K562 (cell line): ENCODE measurements around the gene ARRDC5. TPM values are rescaled to one million over a fixed set of nuclear protein-coding genes. Genes with fewer than 3 reads are reported as not detected.

Experiments used
- CREM ChIP-seq: IDR thresholded peaks from 2 replicates; pipeline ENCODE4 v1.6.1; 2014; ENCODE audit warnings: antibody characterized with exemption, low read depth
- CSDE1 ChIP-seq, 2 experiments: fragments of 450-650 bp; IDR thresholded peaks; 2 replicates each; pipeline ENCODE4 v1.6.1; 2016; ENCODE audit warnings: mild to moderate bottlenecking in 1 of 2
- CXXC5 ChIP-seq: fragments of 250-450 bp; sonication (Bioruptor Pico); IDR thresholded peaks from 2 replicates; pipeline ENCODE4 v1.8.0; 2022; ENCODE audit warnings: inconsistent platforms, mild to moderate bottlenecking, moderate library complexity
- FOSL1 ChIP-seq: fragments of 200-800 bp; sonication (Bioruptor generic); conservative IDR thresholded peaks from 2 replicates; pipeline ENCODE4 v1.6.1; 2016; ENCODE audit warnings: missing genetic modification characterization, missing compliant biosample characterization
- GABPB1 ChIP-seq: sonication (generic); formaldehyde crosslinking; IDR thresholded peaks from 2 replicates; pipeline ENCODE4 v1.8.0; 2022; ENCODE audit warnings: mild to moderate bottlenecking, missing genetic modification reagents
- KDM1A ChIP-seq, 2 experiments: fragments of 450-650 bp; IDR thresholded peaks; 2 replicates each; pipeline ENCODE4 v1.6.1; 2016; ENCODE audit warnings: mild to moderate bottlenecking in 2 of 2
- LCOR ChIP-seq: sonication (generic); formaldehyde crosslinking; IDR thresholded peaks from 2 replicates; pipeline ENCODE4 v1.8.0; 2022; ENCODE audit warnings: mild to moderate bottlenecking, missing genetic modification reagents
- POLR2A ChIP-seq: fragments of 450-650 bp; conservative IDR thresholded peaks from 2 replicates; pipeline ENCODE4 v1.6.1; 2016
- RBM14 ChIP-seq: fragments of 200-400 bp; formaldehyde crosslinking; IDR thresholded peaks from 2 replicates; pipeline ENCODE4 v1.6.1; 2018; ENCODE audit warnings: low read depth, mild to moderate bottlenecking, low read length, moderate library complexity, borderline replicate concordance; ENCODE audit not compliant: insufficient read depth
- RNF2 ChIP-seq: sonication (generic); IDR thresholded peaks from 2 replicates; pipeline ENCODE4 v1.6.1; 2016
- SAP30 ChIP-seq: fragments of 200-600 bp; sonication (generic); IDR thresholded peaks from 2 replicates; pipeline ENCODE4 v1.6.1; 2012; ENCODE audit warnings: borderline replicate concordance, low read depth, mild to moderate bottlenecking, moderate library complexity, low read length, control low read depth, inconsistent platforms; ENCODE audit not compliant: insufficient read depth, poor library complexity, severe bottlenecking
- SRF ChIP-seq, 2 experiments: fragments of 250-450, 450-650 bp in 1 of 2; sonication (Bioruptor Pico) in 1 of 2; sonication (generic) in 1 of 2; formaldehyde crosslinking; IDR thresholded peaks; 2 replicates each; pipeline versions ENCODE4 v1.5.0 to v1.5.1; 2020 to 2022; ENCODE audit warnings: mild to moderate bottlenecking in 1 of 2, missing genetic modification reagents in 1 of 2
- ZFP30 ChIP-seq: fragments of 250-450 bp; sonication (Bioruptor Pico); IDR thresholded peaks from 2 replicates; pipeline ENCODE4 v1.8.0; 2022; ENCODE audit warnings: moderate library complexity, mild to moderate bottlenecking, inconsistent platforms, borderline replicate concordance
- ZFX ChIP-seq: sonication (generic); formaldehyde crosslinking; IDR thresholded peaks from 2 replicates; pipeline ENCODE4 v1.8.0; 2022; ENCODE audit warnings: mild to moderate bottlenecking, missing genetic modification reagents, moderate library complexity
- ZNF696 ChIP-seq: fragments of 250-450 bp; sonication (Bioruptor Pico); conservative IDR thresholded peaks from 2 replicates; pipeline ENCODE4 v1.4.0; 2020; ENCODE audit warnings: mild to moderate bottlenecking, moderate library complexity
- ZNF707 ChIP-seq: fragments of 250-450 bp; sonication (Bioruptor Pico); conservative IDR thresholded peaks from 2 replicates; pipeline ENCODE4 v1.8.0; 2022; ENCODE audit warnings: inconsistent platforms, mild to moderate bottlenecking, moderate library complexity
- polyA plus RNA-seq, 8 experiments: library from polyadenylated mRNA; depleted of rRNA in 4 of 8; stranded (reverse) in 5 of 8; unstranded in 3 of 8; fragments of >200 nt; fragmentation: Nextera tagmentation in 2 of 8; fragmentation: Illumina TruSeq in 1 of 8; extraction: Ambion mirVana in 2 of 8; extraction: Trizol in 1 of 8; gene quantifications; 2 replicates each; pipeline versions ENCODE4 v1.2.1 to v1.2.3, GENCODE V29; 2011 to 2014; ENCODE audit warnings: inconsistent platforms in 1 of 8, missing spikeins in 1 of 8
- total RNA-seq, 7 experiments: library from RNA; depleted of rRNA in 6 of 7; stranded (reverse); fragments of >200 nt in 6 of 7; fragmentation: Illumina TruSeq in 2 of 7; extraction: Trizol in 2 of 7; gene quantifications; 2 replicates each; pipeline versions ENCODE4 v1.2.1 to v1.2.3, GENCODE V29; 2011 to 2021; ENCODE audit warnings: low replicate concordance in 1 of 7
- TF ChIP-seq, protein P1 (sequence below): IDR thresholded peaks from 2 replicates; pipeline ENCODE4 v1.6.1; 2011; ENCODE audit warnings: borderline replicate concordance, low read depth, mild to moderate bottlenecking, moderate library complexity, low read length; ENCODE audit not compliant: insufficient read depth, poor library complexity, severe bottlenecking
- TF ChIP-seq, protein P2 (sequence below), 2 experiments: IDR thresholded peaks; 2 replicates each; pipeline ENCODE4 v1.6.1; 2011; ENCODE audit warnings: borderline replicate concordance in 1 of 2, control low read depth in 1 of 2, low read depth in 1 of 2, low read length in 1 of 2, mild to moderate bottlenecking in 1 of 2, mixed read lengths in 1 of 2, moderate library complexity in 1 of 2; ENCODE audit not compliant: insufficient read depth in 1 of 2, insufficient read length in 1 of 2, poor library complexity in 1 of 2, severe bottlenecking in 1 of 2; ENCODE audit errors: extremely low read depth in 1 of 2
- TF ChIP-seq, protein P3 (sequence below): sonication (generic); formaldehyde crosslinking; IDR thresholded peaks from 2 replicates; pipeline ENCODE4 v1.9.0; 2022; ENCODE audit warnings: mild to moderate bottlenecking, missing genetic modification reagents
- TF ChIP-seq, protein P4 (sequence below): fragments of 250-450 bp; sonication (Bioruptor Pico); IDR thresholded peaks from 2 replicates; pipeline ENCODE4 v1.4.0; 2020; ENCODE audit warnings: mild to moderate bottlenecking, moderate library complexity

Gene ARRDC5
- total and polyA plus RNA-seq, 9 of the 15 experiments (the other 6 are each of a cell fraction or from before 2014, with no cell fraction given) = not detected

DNA sequence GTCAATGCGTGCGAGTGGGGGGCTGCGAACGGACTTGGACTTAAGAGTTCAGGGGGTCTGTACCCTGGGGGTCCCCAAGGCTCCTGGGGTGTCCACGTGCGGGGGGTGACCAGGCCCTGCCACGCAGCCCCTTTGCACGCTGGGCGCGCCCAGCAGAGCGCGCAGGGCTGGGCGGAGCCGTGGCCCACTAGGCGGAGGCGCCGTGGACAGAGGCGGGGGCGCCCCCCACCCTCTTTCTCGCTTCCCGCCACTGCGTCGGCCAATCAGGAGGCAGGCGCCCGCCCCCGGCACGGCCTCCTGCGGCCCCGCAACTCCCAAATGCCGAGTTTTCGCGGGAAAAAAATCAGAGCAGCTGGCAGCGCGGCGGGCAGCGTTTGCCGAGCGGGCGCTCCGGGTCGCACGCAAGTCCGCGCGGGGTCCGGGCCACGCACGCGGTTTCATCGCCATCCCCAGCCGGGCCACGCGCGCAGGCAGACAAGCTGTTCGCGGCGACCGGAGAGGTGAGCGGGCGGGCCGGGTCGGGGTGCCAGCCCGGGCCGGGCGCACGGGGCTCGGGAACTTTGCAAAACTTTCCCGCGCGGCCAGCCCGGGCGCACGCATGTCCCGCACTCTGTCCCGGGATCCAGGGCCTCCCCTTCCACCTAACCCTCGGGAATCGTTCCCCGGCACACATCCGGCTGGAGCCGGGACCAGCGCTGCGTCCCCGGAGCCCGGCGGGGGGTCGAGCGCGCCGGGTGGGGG, 6.6 kb upstream of the ARRDC5 start, which contains the start of gene UHRF1 (continued):
- TF ChIP-seq, protein P1, sequence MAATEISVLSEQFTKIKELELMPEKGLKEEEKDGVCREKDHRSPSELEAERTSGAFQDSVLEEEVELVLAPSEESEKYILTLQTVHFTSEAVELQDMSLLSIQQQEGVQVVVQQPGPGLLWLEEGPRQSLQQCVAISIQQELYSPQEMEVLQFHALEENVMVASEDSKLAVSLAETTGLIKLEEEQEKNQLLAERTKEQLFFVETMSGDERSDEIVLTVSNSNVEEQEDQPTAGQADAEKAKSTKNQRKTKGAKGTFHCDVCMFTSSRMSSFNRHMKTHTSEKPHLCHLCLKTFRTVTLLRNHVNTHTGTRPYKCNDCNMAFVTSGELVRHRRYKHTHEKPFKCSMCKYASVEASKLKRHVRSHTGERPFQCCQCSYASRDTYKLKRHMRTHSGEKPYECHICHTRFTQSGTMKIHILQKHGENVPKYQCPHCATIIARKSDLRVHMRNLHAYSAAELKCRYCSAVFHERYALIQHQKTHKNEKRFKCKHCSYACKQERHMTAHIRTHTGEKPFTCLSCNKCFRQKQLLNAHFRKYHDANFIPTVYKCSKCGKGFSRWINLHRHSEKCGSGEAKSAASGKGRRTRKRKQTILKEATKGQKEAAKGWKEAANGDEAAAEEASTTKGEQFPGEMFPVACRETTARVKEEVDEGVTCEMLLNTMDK = no peak
- peak; percentile 63; the same call in 1 of the 2 replicates for TF ChIP-seq POLR2A
- TF ChIP-seq FOSL1 (tag) = no peak
- TF ChIP-seq, protein P2, sequence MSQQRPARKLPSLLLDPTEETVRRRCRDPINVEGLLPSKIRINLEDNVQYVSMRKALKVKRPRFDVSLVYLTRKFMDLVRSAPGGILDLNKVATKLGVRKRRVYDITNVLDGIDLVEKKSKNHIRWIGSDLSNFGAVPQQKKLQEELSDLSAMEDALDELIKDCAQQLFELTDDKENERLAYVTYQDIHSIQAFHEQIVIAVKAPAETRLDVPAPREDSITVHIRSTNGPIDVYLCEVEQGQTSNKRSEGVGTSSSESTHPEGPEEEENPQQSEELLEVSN (IDR thresholded peaks at IDR 0.05; ENCODE audit: borderline replicate concordance in 1 of 2, extremely low read depth in 1 of 2, insufficient read depth in 1 of 2, insufficient read length in 1 of 2, low read depth in 1 of 2, low read length in 1 of 2, poor library complexity in 1 of 2, severe bottlenecking in 1 of 2) = peak in 1 of 2 experiments; percentile 92
- peak; percentile 67 for TF ChIP-seq SAP30
- TF ChIP-seq, protein P3, sequence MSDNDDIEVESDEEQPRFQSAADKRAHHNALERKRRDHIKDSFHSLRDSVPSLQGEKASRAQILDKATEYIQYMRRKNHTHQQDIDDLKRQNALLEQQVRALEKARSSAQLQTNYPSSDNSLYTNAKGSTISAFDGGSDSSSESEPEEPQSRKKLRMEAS = peak; percentile 72; the same call in 1 of the 2 replicates
- no peak for TF ChIP-seq RNF2
- no peak for TF ChIP-seq SRF (CRISPR knock-in tag; IDR thresholded peaks at IDR 0.05)
- TF ChIP-seq CREM = peak; percentile 58
- TF ChIP-seq GABPB1 (CRISPR knock-in tag) = peak; percentile 74; the same call in 1 of the 2 replicates
- peak; percentile 50 for TF ChIP-seq ZFX (CRISPR knock-in tag)
- TF ChIP-seq CXXC5 = peak; percentile 67
- TF ChIP-seq, protein P4, sequence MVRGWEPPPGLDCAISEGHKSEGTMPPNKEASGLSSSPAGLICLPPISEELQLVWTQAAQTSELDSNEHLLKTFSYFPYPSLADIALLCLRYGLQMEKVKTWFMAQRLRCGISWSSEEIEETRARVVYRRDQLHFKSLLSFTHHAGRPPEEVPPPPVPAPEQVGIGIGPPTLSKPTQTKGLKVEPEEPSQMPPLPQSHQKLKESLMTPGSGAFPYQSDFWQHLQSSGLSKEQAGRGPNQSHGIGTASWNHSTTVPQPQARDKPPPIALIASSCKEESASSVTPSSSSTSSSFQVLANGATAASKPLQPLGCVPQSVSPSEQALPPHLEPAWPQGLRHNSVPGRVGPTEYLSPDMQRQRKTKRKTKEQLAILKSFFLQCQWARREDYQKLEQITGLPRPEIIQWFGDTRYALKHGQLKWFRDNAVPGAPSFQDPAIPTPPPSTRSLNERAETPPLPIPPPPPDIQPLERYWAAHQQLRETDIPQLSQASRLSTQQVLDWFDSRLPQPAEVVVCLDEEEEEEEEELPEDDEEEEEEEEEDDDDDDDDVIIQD (CRISPR knock-in tag) = no peak
- TF ChIP-seq ZFP30 (CRISPR knock-in tag) = no peak
- TF ChIP-seq LCOR (CRISPR knock-in tag) = 0 out of 2 replicates have a peak, but pooled peaks have one; percentile 62
- TF ChIP-seq KDM1A (IDR thresholded peaks at IDR 0.05) = peak in 1 of 2 experiments; percentile 51; a peak in 3 of 4 replicates
- no peak for TF ChIP-seq ZNF707
- TF ChIP-seq RBM14 = 0 out of 2 replicates have a peak, but pooled peaks have one; percentile 77
- TF ChIP-seq CSDE1 (IDR thresholded peaks at IDR 0.05) = no peak
- no peak for TF ChIP-seq ZNF696 (CRISPR knock-in tag)
